HT-29 (cell line): ENCODE data around the gene CLDN2. TPM values are rescaled to one million over a fixed set of nuclear protein-coding genes. Genes with fewer than 3 reads are reported as not detected.
"Not testable (repeated sequence)": the region's sequence is repeated elsewhere in the genome, so short reads cannot be mapped to it uniquely, and the experiment has no call there.

ENCODE experiments used
- DNase-seq: peaks from one replicate; pipeline ENCODE4 v3.0.0-alpha.2; 2015; ENCODE audit warnings: low spot score
- total RNA-seq: library from RNA; depleted of rRNA; stranded (reverse); fragments of >200 nt; shearing (Covaris generic); gene quantifications from 2 replicates; pipeline ENCODE4 v1.2.3, GENCODE V29; 2014; rRNA removed

The CLDN2 gene
- total RNA-seq, result 55.7 and 55.9 TPM in 2 replicates

GRCh38 chrX:106919932-106920452, at the start of gene CLDN2:
TSS of gene CLDN2 (plus strand) at chrX:106920402. CDS start at chrX:106928229, 7,827 bp downstream.
- no peak for DNase-seq

DNA sequence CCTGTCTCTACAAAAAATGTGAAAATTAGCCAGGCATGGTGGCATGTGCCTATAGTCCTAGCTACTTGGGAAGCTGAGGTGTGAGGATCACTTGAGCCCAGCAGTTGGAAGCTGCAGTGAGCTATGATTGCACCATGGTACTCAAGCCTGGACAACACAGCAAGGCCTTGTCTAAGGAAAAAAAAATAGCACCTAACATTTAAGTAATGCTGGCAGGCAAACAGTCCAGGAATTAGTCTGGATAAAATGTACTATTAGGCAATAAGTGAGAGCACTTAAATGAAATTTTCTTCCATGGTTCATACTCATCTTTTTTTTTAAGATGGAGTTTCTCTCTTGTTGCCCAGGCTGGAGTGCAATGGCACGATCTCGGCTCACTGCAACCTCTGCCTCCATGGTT, 47.4 kb upstream of the CLDN2 start:
- not testable (repeated sequence) for DNase-seq

DNA sequence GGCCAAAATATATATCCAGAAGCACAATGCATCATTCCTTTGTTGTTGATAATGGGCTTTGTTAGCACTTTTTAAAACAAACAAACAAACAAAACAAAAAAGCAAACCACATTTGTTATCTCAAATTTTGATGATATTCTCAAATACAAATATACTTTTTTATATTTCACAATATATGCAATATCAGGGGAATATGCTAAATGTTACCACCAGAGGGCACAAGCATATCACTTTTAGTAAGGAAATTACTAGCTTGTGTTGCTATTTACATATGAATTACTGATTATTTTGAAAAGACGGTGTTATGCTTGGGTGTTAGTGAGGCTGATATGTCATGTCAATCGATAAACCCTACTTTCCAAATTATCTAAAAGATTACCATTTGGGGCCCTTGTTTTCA, 46.1 kb upstream of the CLDN2 start:
- peak; percentile 71 for DNase-seq

GRCh38 chrX:106875151-106875550, 45.1 kb upstream of the CLDN2 start:
- no peak for DNase-seq

- DNase-seq, result no peak
Measured at GRCh38 chrX:106889468-106889867, 30.7 kb upstream of the CLDN2 start.

GRCh38 chrX:106891762-106892460, 28.3 kb upstream of the CLDN2 start:
- DNase-seq, result no peak

- DNase-seq, result peak; percentile 89
Measured at GRCh38 chrX:106894392-106894909, 25.8 kb upstream of the CLDN2 start.

- peak; percentile 64 for DNase-seq
Measured at GRCh38 chrX:106894978-106895452, 25.2 kb upstream of the CLDN2 start.

DNA sequence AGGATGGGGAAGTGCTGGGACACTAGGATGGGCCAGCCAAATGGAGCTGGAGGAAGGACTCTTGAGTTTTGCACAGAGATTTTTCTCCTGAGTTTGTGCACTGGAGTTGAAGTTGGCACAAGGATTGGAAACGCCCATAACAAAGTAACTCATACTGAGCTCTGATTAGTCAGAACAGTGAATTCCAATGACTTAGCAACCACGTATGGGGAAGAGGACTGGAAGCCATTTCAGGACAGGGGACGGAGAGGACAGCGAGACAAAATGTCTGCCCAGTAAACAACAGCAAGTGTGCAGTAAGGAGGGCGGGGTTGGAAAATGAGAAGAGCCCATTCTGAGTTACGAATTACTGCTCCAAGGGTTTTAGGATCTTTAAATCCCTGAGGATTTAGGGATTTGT, 22.9 kb upstream of the CLDN2 start:
- DNase-seq, result no peak

DNA sequence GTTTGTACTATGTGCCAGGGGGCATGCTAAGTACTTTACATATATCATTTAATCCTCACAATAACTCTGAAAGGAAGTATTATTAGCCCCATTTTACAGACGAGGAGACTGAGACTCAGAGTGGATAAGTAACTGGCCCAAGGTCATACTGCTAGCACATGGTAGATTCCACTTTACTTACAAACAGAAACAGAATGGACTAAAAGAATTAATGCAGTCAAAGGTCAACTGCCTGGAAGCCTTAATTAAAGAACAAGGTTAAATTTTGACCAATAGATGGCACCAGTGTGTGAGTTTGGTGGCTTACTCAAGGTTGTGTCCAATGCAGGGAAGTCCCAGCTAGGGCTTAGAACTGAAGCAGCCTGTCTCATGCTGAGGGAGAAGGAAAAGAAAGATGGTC, 21.7 kb upstream of the CLDN2 start:
- peak; percentile 89 for DNase-seq

- no peak for DNase-seq
Measured at GRCh38 chrX:106899276-106899675, 20.9 kb upstream of the CLDN2 start.

DNA sequence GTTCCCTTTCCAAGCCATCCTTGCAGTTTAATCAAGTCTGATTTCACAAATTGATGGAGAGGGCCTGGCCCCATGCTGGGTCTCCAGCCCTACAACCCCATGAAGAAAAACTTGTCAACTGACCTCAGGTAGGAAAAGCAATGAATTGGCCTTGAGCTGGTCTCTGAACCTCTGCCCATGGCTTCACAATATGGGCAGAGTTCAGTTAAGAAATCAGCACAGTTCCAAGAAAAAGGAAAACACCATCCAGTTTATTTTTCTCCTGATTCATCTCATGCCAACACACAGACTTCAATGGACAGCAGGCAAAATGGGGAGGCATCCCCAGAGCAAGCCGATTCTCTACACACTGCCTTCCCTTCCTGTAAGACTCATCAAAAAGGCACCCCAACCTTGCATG, 20.4 kb upstream of the CLDN2 start:
- DNase-seq, result no peak

- no peak for DNase-seq
Measured at GRCh38 chrX:106901341-106901740, 18.9 kb upstream of the CLDN2 start.

DNA sequence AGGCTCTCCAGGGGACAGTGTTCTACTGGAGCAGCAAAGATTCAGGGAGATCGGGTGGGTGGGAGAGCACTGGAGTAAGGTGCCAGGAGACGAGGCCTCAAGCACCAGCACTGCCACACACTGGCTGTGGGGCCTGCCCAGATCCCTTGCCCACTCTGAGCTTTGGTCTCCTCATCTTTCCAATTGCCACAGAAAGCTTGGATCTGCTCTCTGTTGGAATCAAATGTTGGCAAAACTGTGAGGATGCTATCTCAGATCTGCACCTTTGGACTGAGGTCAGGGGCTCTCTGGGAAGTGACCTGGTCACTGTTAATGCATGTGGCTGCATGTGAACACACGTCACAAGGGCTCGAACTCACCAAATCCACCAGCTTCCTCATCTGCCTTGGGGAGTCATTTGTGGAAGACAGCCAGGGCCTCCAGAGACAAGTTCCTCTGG, 18.4 kb upstream of the CLDN2 start:
- DNase-seq, result no peak

GRCh38 chrX:106902684-106903083, 17.5 kb upstream of the CLDN2 start:
- no peak for DNase-seq

- no peak for DNase-seq
Measured at GRCh38 chrX:106903291-106903824, 16.8 kb upstream of the CLDN2 start, which contains the start of gene RIPPLY1. TSS of gene RIPPLY1 (minus strand) at chrX:106903341. CDS start at chrX:106903287, 54 bp downstream.

- DNase-seq, result no peak
Measured at GRCh38 chrX:106903856-106904528, 16.2 kb upstream of the CLDN2 start.

GRCh38 chrX:106905064-106905708, 15.0 kb upstream of the CLDN2 start:
- no peak for DNase-seq

- DNase-seq, result peak; percentile 46
Measured at GRCh38 chrX:106906361-106906760, 13.8 kb upstream of the CLDN2 start.

DNA sequence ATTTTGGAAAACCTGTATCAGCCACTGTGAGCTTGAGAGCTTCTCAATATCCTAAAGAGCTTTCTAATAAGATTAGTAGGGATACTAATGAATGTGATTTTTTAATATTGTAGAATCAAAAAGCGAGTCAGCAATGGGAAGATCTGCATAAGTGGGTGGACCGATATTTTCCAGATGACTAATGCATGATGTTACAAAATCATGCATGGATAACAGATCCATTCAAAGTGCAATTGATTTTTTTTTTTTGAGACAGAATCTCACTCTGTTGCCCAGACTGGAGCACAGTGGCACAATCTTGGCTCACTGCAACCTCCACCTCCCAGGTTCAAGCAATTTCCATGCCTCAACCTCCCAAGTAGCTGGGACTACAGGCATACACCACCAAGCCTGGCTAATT, 7.3 kb upstream of the CLDN2 start:
- no peak for DNase-seq

DNA sequence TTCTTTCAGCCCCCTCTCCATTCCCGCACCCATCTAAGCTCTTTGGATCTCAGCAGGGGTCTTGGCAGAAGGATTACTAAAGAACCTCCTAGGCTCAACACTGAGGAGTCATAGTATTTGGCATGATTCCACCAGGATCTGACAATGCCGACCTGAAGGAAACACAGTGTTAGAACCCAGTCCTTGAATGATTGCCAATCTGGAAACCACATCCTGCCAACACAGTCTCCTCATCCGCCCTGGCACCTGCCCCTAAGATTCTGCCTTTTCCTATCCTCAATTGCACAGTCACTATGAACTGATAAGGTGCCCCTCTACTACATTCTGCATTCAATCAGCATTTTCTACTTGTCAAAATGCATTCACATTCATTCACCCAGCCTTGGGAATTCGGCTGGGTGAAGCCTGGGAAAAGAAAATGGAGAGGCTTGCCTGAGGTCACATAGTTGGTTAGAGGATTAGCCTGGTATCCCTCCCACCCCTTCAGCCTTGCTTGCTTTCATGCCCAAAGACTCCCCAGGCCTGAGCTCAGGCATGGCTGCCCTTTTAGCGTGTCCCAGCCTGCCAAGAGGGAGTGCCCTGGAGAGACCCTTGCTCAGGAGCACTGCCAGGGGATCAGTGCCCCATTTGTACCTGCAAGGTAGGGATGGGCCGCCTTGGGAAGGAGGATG, 2.2 kb upstream of the CLDN2 start:
- DNase-seq, result peak; percentile 89
